Left lung (tissue), 10 donors: ENCODE data around the gene EMILIN2. TPM values are rescaled to one million over a fixed set of nuclear protein-coding genes. Genes with fewer than 3 reads are reported as not detected.

Source experiments
- ATAC-seq: fragments of 200-7000 bp; cut with Tn5 transposase; one replicate; pipeline ENCODE4 v1.9.1; 2020; ENCODE audit warnings: moderate library complexity
- DNase-seq, 4 donors: peaks; one replicate each; pipeline ENCODE4 v3.0.0-alpha.2; 2013 to 2020
- H3K27ac ChIP-seq, 2 donors: fragments of 200-600 bp; sonication (generic) in 1 of 2; one replicate each; pipeline versions ENCODE4 v1.5.0 to v1.8.0; 2020 to 2021
- H3K27me3 ChIP-seq, 2 donors: fragments of 200-600 bp; sonication (generic) in 1 of 2; one replicate each; pipeline versions ENCODE4 v1.5.0 to v1.8.0; 2020 to 2021
- H3K36me3 ChIP-seq, 2 donors: fragments of 200-600 bp; sonication (generic) in 1 of 2; one replicate each; pipeline versions ENCODE4 v1.5.0 to v1.8.0; 2020 to 2021
- H3K4me1 ChIP-seq, 2 donors: fragments of 200-600 bp; one replicate each; pipeline ENCODE4 v1.8.0; 2021
- H3K4me3 ChIP-seq, 2 donors: fragments of 200-600 bp; sonication (generic) in 1 of 2; one replicate each; pipeline versions ENCODE4 v1.5.0 to v1.8.0; 2020 to 2021; ENCODE audit warnings: mild to moderate bottlenecking in 1 of 2
- H3K9me3 ChIP-seq, 2 donors: fragments of 200-600 bp; sonication (generic) in 1 of 2; one replicate each; pipeline versions ENCODE4 v1.5.0 to v1.8.0; 2020 to 2021
- CTCF ChIP-seq, 2 donors: fragments of 200-600 bp; sonication (generic) in 1 of 2; IDR thresholded peaks; one replicate each; pipeline versions ENCODE4 v1.5.0 to v1.8.0; 2021; ENCODE audit warnings: antibody characterized with exemption in 2 of 2
- intact Hi-C, 2 donors: fragments of 100-400 bp; cut with DNase I; formaldehyde crosslinking; loops; one replicate each; pipeline versions ENCODE4 v1.11.2 to v1.14.2; 2022
- polyA plus RNA-seq, 6 donors: library from polyadenylated mRNA; unstranded; fragments of 120-200 nt; gene quantifications; one replicate each; pipeline ENCODE4 v1.2.1, GENCODE V29; 2013; ENCODE audit not compliant: insufficient read length in 6 of 6
- total RNA-seq, 2 donors: library from RNA; stranded (reverse); fragmentation: NEBNext Ultra II Directional; extraction: Animal tissue kit (Norgen Biotek cat#: 25700); gene quantifications; one replicate each; pipeline ENCODE4 v1.2.1, GENCODE V29; 2021
- donor health status: DM: no; HTN: yes; CAD: no.
- donor health status: DM: no; HTN: no; CAD: no.

EMILIN2 gene
- total and polyA plus RNA-seq, 8 donors, result 10.6 to 56.2 (median 15.1) TPM

DNA sequence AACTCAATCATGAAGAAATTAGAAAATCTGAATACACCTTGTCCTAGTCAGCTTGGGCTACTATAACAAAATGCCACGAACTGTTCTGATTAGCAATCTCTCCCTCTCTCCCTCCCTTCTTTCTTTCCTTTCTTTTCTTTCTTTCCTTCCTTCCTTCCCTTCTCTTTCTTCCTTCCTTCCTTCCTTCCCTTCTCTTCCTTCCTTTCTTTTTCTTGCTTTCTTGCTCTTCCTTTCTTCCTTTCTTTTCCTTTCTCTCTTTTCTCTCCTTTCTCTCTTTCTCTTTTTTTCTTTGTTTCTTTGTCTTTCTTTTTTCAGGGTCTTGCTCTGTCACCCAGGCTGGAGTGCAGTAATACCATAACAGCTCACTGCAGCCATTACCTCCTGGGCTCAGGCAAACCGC, 23.6 kb upstream of the EMILIN2 start:
- H3K9me3 ChIP-seq, result peaks cover 0 to 1% of the 10 kb centered on the region in 2 donors
- TF ChIP-seq CTCF (IDR thresholded peaks at IDR 0.05), result no peak
- no peak for DNase-seq
- no peaks in the 10 kb centered on the region for H3K36me3 ChIP-seq
- H3K27ac ChIP-seq, result no peak overlapping the region
- H3K4me3 ChIP-seq, result no peak overlapping the region
- H3K4me1 ChIP-seq, result no peaks in the 10 kb centered on the region
- intact Hi-C loops, result no loop called here
- ATAC-seq, result no peak
- no peaks in the 10 kb centered on the region for H3K27me3 ChIP-seq

- DNase-seq (no peak), ATAC-seq (no peak)
- Histone ChIP-seq H3K4me1 (no peaks in the 10 kb centered on the region), H3K27ac (no peak overlapping the region), H3K9me3 (peaks cover 0 to 1% of the 10 kb centered on the region in 2 donors), H3K4me3 (no peak overlapping the region), H3K36me3 (no peaks in the 10 kb centered on the region), H3K27me3 (no peaks in the 10 kb centered on the region)
- intact Hi-C loops, result no loop called here
- TF ChIP-seq CTCF (IDR thresholded peaks at IDR 0.05), result no peak
Observed at GRCh38 chr18:2823966-2824365, 22.8 kb upstream of the EMILIN2 start.

- TF ChIP-seq CTCF (IDR thresholded peaks at IDR 0.05), result no peak
- Histone ChIP-seq H3K4me3 (no peak overlapping the region), H3K36me3 (no peaks in the 10 kb centered on the region), H3K9me3 (peaks cover 0 to 1% of the 10 kb centered on the region in 2 donors), H3K4me1 (no peaks in the 10 kb centered on the region), H3K27me3 (no peaks in the 10 kb centered on the region), H3K27ac (no peak overlapping the region)
- intact Hi-C loops, result no loop called here
- ATAC-seq (no peak), DNase-seq (no peak)
Observed at GRCh38 chr18:2824865-2825264, 21.9 kb upstream of the EMILIN2 start.

GRCh38 chr18:2825613-2826175, 21.1 kb upstream of the EMILIN2 start:
- no peaks in the 10 kb centered on the region for H3K36me3 ChIP-seq
- no peaks in the 10 kb centered on the region for H3K4me1 ChIP-seq
- intact Hi-C loops, result no loop called here
- H3K27me3 ChIP-seq, result no peaks in the 10 kb centered on the region
- no peak for TF ChIP-seq CTCF (IDR thresholded peaks at IDR 0.05)
- H3K4me3 ChIP-seq, result no peak overlapping the region
- DNase-seq (no peak), ATAC-seq (no peak)
- peaks cover 0 to 1% of the 10 kb centered on the region in 2 donors for H3K9me3 ChIP-seq
- H3K27ac ChIP-seq, result no peak overlapping the region

DNA sequence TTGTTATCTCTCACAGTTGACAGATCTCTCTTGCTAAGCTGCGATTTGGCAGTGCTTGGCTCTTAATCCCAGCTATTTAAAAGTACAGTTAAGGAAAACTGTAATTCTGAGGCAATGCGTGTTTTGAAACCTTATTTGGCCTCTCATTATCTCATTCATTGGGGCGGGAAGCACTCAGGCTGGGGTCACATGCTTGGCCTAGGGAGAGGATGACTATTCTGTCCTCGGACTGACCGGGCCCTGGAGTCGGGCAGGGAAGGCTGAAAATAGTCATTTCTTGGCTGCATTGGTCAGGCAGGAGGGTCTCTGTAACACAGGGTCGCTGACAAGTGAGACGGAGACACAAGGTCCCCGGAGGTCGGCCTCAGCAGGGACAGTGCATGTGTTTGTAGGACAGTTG, 20.2 kb upstream of the EMILIN2 start:
- Histone ChIP-seq H3K27me3 (no peaks in the 10 kb centered on the region), H3K4me3 (no peak overlapping the region), H3K36me3 (no peaks in the 10 kb centered on the region), H3K4me1 (no peaks in the 10 kb centered on the region), H3K27ac (no peak overlapping the region), H3K9me3 (peaks cover 0 to 1% of the 10 kb centered on the region in 2 donors)
- peak in 1 of 4 donors; percentile 34 for DNase-seq
- peak; percentile 58 for ATAC-seq
- TF ChIP-seq CTCF (IDR thresholded peaks at IDR 0.05), result no peak
- intact Hi-C loops, result no loop called here
